GM19351 (cell line): ENCODE data around the gene SFXN5.
"Not testable (repeated sequence)": the region's sequence is repeated elsewhere in the genome, so short reads cannot be mapped to it uniquely, and the experiment has no call there.

Source experiments
- ATAC-seq: cut with Tn5 transposase; IDR thresholded peaks from one replicate; pipeline ENCODE4 v1.9.1; 2021; ENCODE audit warnings: mild to moderate bottlenecking, moderate library complexity; ENCODE audit not compliant: unreplicated experiment

SFXN5 gene

GRCh38 chr2:73078457-73079411, 7.2 kb upstream of the SFXN5 start:
- ATAC-seq: no peak

GRCh38 chr2:73077424-73077795, 5.9 kb upstream of the SFXN5 start:
- ATAC-seq: no peak

- no peak for ATAC-seq
Measured at GRCh38 chr2:73076701-73077423, 5.3 kb upstream of the SFXN5 start.

- no peak for ATAC-seq
Measured at GRCh38 chr2:73075477-73076373, 4.2 kb upstream of the SFXN5 start.

- ATAC-seq: no peak
Measured at GRCh38 chr2:73074110-73075069, 2.9 kb upstream of the SFXN5 start.

- ATAC-seq: no peak
Measured at GRCh38 chr2:73072416-73072815, 904 bp upstream of the SFXN5 start.

GRCh38 chr2:73072129-73072395, 550 bp upstream of the SFXN5 start:
- no peak for ATAC-seq

- peak; percentile 7 for ATAC-seq
Measured at GRCh38 chr2:73070643-73071359, 711 bp downstream of the SFXN5 start.

- no peak for ATAC-seq
Measured at GRCh38 chr2:73069855-73070642, 1.5 kb downstream of the SFXN5 start.

- no peak for ATAC-seq
Measured at GRCh38 chr2:73069041-73069854, 2.3 kb downstream of the SFXN5 start.

- ATAC-seq: no peak
Measured at GRCh38 chr2:73068147-73068546, 3.4 kb downstream of the SFXN5 start.

GRCh38 chr2:73067043-73067442, 4.5 kb downstream of the SFXN5 start:
- ATAC-seq: no peak

GRCh38 chr2:73065070-73065469, 6.4 kb downstream of the SFXN5 start:
- not testable (repeated sequence) for ATAC-seq

- no peak for ATAC-seq
Measured at GRCh38 chr2:73063909-73064875, 7.3 kb downstream of the SFXN5 start.

GRCh38 chr2:73063472-73063871, 8.0 kb downstream of the SFXN5 start:
- ATAC-seq: no peak

- ATAC-seq: no peak
Measured at GRCh38 chr2:73059106-73059505, 12.4 kb downstream of the SFXN5 start.

- ATAC-seq: no peak
Measured at GRCh38 chr2:73054980-73055379, 16.5 kb downstream of the SFXN5 start.
